Stimulated activated CD8-positive, alpha-beta memory T cell treated with anti-CD3 and anti-CD28 coated beads, Interleukin-7, amount 100 ng/mL, for 1 hour (primary cell): ENCODE measurements around the gene C1QTNF8.
"Not testable (repeated sequence)": the region's sequence is repeated elsewhere in the genome, so short reads cannot be mapped to it uniquely, and the experiment has no call there.

ENCODE experiments used
- DNase-seq, 2 donors: peaks; one replicate each; pipeline ENCODE4 v3.0.0-alpha.2; 2020; ENCODE audit warnings: low read depth in 2 of 2

Gene C1QTNF8

GRCh38 chr16:1093284-1094123 is 2.5 kb downstream of the C1QTNF8 start:
- no peak for DNase-seq

GRCh38 chr16:1092685-1093283 is 3.3 kb downstream of the C1QTNF8 start:
- not testable (repeated sequence) for DNase-seq

GRCh38 chr16:1091992-1092552 is 4.0 kb downstream of the C1QTNF8 start:
- DNase-seq, result no peak

- DNase-seq, result no peak
These were observed 5.1 kb downstream of the C1QTNF8 start for GRCh38 chr16:1090620-1091587.

- DNase-seq, result no peak
These were observed 6.0 kb downstream of the C1QTNF8 start for GRCh38 chr16:1089822-1090619.

GRCh38 chr16:1089439-1089821 is 6.6 kb downstream of the C1QTNF8 start:
- no peak for DNase-seq

GRCh38 chr16:1088295-1089170 is 7.5 kb downstream of the C1QTNF8 start:
- no peak for DNase-seq

GRCh38 chr16:1086443-1086842 is 9.6 kb downstream of the C1QTNF8 start:
- not testable (repeated sequence) for DNase-seq

GRCh38 chr16:1084971-1085370 is 11.1 kb downstream of the C1QTNF8 start:
- DNase-seq, result no peak

- no peak for DNase-seq
These were observed 12.9 kb downstream of the C1QTNF8 start for GRCh38 chr16:1082952-1083675.

- no peak for DNase-seq
These were observed 13.6 kb downstream of the C1QTNF8 start for GRCh38 chr16:1082266-1082951.

- DNase-seq, result no peak
These were observed 14.2 kb downstream of the C1QTNF8 start for GRCh38 chr16:1081734-1082265.

- no peak for DNase-seq
These were observed 15.0 kb downstream of the C1QTNF8 start for GRCh38 chr16:1080801-1081733.

GRCh38 chr16:1079786-1080525 is 16.1 kb downstream of the C1QTNF8 start:
- DNase-seq, result no peak

- DNase-seq, result no peak
These were observed 16.7 kb downstream of the C1QTNF8 start for GRCh38 chr16:1079341-1079740.

- no peak for DNase-seq
These were observed 17.4 kb downstream of the C1QTNF8 start for GRCh38 chr16:1078579-1079021.
